ENCODE data around the gene LAMC3.

GRCh38 chr9:130981002-130981755, 27.8 kb upstream of the LAMC3 start:
- no peak for TF ChIP-seq CTCF (conservative IDR thresholded peaks at IDR 0.05; ENCODE audit: low read depth, low read length)
- TF ChIP-seq EZH2 (IDR thresholded peaks at IDR 0.05; ENCODE audit: borderline replicate concordance, low read depth, low read length, poor library complexity, severe bottlenecking), result no peak

Data from A673 (cell line).